Muscle layer of colon (tissue), 2 donors: ENCODE results near the gene GASK1A.

ENCODE experiments used
- H3K27ac ChIP-seq: one replicate; pipeline ENCODE4 v1.7.0; 2013; ENCODE audit warnings: low read depth, mild to moderate bottlenecking, low read length, moderate library complexity
- H3K27me3 ChIP-seq, 2 donors: one replicate each; pipeline ENCODE4 v1.7.0; 2013; ENCODE audit warnings: low read length in 2 of 2, mild to moderate bottlenecking in 2 of 2; ENCODE audit not compliant: insufficient read depth in 2 of 2, control insufficient read depth in 1 of 2
- H3K36me3 ChIP-seq: one replicate; pipeline ENCODE4 v1.7.0; 2013; ENCODE audit warnings: mild to moderate bottlenecking, low read length; ENCODE audit not compliant: insufficient read depth
- H3K4me1 ChIP-seq: one replicate; pipeline ENCODE4 v1.7.0; 2013; ENCODE audit warnings: mild to moderate bottlenecking, low read length; ENCODE audit not compliant: insufficient read depth
- H3K4me3 ChIP-seq, 2 donors: one replicate each; pipeline ENCODE4 v1.7.0; 2013; ENCODE audit warnings: low read length in 2 of 2, low read depth in 1 of 2, mild to moderate bottlenecking in 1 of 2, moderate library complexity in 1 of 2
- H3K9ac ChIP-seq: one replicate; pipeline ENCODE4 v1.7.0; 2013; ENCODE audit warnings: low read length
- H3K9me3 ChIP-seq: one replicate; pipeline ENCODE4 v1.7.0; 2013; ENCODE audit warnings: mild to moderate bottlenecking, low read length
- donor health status: abdominal sarcoma.
- donor health status: Adenocarcinoma of cecum.

The GASK1A gene

GRCh38 chr3:43073116-43073835, 94.2 kb downstream of the GASK1A start:
- H3K4me1 ChIP-seq: no peaks in the 10 kb centered on the region
- no peaks in the 10 kb centered on the region for H3K27me3 ChIP-seq
- no peak overlapping the region for H3K4me3 ChIP-seq
- H3K36me3 ChIP-seq: no peaks in the 10 kb centered on the region
- no peak overlapping the region for H3K27ac ChIP-seq
- H3K9ac ChIP-seq: no peak overlapping the region
- H3K9me3 ChIP-seq: no peaks in the 10 kb centered on the region

DNA sequence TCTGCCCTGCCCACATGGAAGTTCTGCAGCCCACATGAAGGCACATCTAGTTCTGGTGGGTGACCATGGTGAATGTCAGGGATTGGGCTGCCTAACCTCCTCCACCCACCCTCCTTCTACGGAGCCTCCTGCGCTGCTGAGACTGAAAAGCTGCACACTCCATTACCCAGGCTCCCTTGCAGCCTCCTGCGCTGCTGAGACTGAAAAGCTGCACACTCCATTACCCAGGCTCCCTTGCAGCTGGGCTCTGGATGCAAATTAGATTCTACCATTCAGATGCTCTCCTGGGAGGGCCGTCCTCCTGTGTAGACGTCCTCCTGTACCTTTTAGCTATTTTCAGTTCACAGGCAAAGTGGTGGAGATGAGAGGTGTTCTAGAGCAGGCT, 94.7 kb downstream of the GASK1A start:
- no peaks in the 10 kb centered on the region for H3K9me3 ChIP-seq
- H3K27ac ChIP-seq: no peak overlapping the region
- H3K9ac ChIP-seq: no peak overlapping the region
- no peaks in the 10 kb centered on the region for H3K27me3 ChIP-seq
- H3K4me3 ChIP-seq: no peak overlapping the region
- no peaks in the 10 kb centered on the region for H3K4me1 ChIP-seq
- no peaks in the 10 kb centered on the region for H3K36me3 ChIP-seq

- Histone ChIP-seq H3K9me3 (no peaks in the 10 kb centered on the region), H3K9ac (no peak overlapping the region), H3K27ac (no peak overlapping the region), H3K36me3 (peaks cover 1% of the 10 kb centered on the region), H3K4me3 (no peak overlapping the region), H3K27me3 (no peaks in the 10 kb centered on the region), H3K4me1 (no peaks in the 10 kb centered on the region)
These were observed 95.4 kb downstream of the GASK1A start for GRCh38 chr3:43074482-43074881.

DNA sequence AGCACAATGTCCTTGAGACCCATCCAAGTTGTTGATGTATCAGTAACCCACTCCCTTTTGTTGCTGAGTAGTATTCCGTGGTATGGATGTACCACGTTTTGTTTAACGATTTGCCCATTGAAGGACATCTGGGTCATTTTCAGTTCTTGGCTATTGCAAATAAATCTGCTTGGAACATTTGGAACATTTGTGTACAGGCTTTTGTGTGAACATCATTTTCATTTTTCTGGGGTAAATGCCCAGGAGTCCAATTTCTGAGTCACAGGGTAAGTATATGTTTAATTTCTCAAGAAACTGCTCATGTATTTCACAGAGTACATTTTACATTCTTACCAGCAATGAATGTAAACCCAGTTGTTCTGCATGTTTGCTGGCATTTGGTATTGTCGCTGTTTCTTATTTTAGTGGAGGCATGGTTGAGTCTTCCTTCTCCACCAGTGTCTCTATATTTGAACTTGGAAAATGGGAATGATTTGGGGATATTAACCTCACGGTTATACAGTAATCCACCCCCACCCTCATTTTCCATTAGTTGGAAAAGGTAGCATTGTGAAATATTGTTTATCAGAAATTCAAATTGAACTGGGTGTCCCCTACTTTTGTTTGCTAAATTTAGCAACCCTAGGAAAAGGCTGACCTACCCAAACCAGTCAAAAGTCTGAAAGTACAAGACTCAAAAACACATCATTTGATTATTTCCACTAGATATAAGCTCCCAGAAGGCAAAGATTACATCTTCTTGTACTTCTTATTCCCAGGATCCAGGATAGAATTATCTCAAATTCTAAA, 96.0 kb downstream of the GASK1A start:
- Histone ChIP-seq H3K36me3 (peaks cover 7% of the 10 kb centered on the region), H3K4me1 (no peaks in the 10 kb centered on the region), H3K27ac (no peak overlapping the region), H3K9ac (no peak overlapping the region), H3K4me3 (no peak overlapping the region), H3K9me3 (no peaks in the 10 kb centered on the region), H3K27me3 (no peaks in the 10 kb centered on the region)

DNA sequence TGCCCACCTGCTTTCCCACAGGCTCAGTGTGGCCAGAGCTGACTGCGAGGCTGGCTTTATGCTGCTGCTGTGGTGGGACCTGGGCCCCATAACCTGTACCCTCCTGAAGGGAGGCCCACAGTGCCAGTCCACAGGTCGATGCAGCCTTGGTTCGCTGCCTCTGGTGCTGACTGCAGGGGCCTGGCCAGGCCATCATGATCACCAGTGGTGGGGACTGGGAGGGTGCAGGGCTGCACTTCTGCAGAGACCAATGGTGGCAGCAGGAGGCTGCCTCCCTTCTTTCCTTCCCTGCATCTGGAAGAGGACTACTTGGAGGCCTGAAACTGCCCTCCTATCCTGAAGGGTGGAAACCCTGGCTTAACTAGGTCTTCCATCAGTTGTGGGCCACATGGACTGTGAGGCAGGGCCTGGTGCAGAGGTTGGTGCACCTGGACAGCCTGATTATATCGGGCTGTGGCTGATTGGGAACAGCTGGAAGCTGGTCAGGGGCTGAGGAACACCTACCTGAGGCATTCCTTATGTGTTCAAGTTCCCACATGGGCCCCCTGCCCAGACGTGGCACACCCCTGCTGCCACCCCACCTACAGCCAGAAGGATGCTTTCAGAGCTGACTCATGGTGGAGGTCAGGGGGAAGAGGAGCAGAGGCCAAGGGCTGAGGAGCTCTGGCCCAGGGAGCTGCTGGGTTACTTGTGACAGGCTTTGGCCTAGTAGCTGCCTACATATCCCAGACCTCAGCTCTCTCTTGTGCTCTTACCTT, 97.0 kb downstream of the GASK1A start:
- Histone ChIP-seq H3K4me3 (no peak overlapping the region), H3K27ac (no peak overlapping the region), H3K9ac (no peak overlapping the region), H3K4me1 (no peaks in the 10 kb centered on the region), H3K9me3 (no peaks in the 10 kb centered on the region), H3K27me3 (no peaks in the 10 kb centered on the region), H3K36me3 (peaks cover 15% of the 10 kb centered on the region)

GRCh38 chr3:43076857-43077256, 97.7 kb downstream of the GASK1A start:
- Histone ChIP-seq H3K4me1 (no peaks in the 10 kb centered on the region), H3K9ac (no peak overlapping the region), H3K4me3 (no peak overlapping the region), H3K27ac (no peak overlapping the region), H3K36me3 (peaks cover 15% of the 10 kb centered on the region), H3K9me3 (no peaks in the 10 kb centered on the region), H3K27me3 (no peaks in the 10 kb centered on the region)

DNA sequence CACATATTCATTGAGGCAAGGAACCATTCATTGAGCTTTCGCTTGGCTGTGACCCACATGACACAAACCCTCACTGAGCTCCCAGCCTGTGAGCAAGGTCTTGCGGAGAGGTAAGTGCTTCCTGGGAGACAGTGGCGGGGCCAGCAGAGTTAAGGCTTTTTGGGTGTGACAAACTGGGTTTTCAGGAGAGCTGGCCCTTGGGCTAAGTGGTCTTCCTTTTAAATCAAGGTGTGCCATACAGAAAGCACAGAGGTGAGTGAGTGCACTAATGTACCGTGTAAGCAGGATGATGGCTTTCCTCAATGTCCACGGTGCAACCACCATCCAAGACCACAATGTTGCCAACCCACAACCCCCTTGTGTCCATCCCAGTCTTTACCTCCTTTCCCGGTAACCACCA, 98.2 kb downstream of the GASK1A start:
- H3K9ac ChIP-seq: no peak overlapping the region
- no peaks in the 10 kb centered on the region for H3K27me3 ChIP-seq
- H3K9me3 ChIP-seq: no peaks in the 10 kb centered on the region
- no peaks in the 10 kb centered on the region for H3K4me1 ChIP-seq
- H3K36me3 ChIP-seq: peaks cover 15% of the 10 kb centered on the region
- no peak overlapping the region for H3K27ac ChIP-seq
- no peak overlapping the region for H3K4me3 ChIP-seq

- no peak overlapping the region for H3K4me3 ChIP-seq
- no peak overlapping the region for H3K9ac ChIP-seq
- H3K36me3 ChIP-seq: peaks cover 15% of the 10 kb centered on the region
- no peak overlapping the region for H3K27ac ChIP-seq
- H3K4me1 ChIP-seq: no peaks in the 10 kb centered on the region
- no peaks in the 10 kb centered on the region for H3K9me3 ChIP-seq
- no peaks in the 10 kb centered on the region for H3K27me3 ChIP-seq
These were observed 98.6 kb downstream of the GASK1A start for GRCh38 chr3:43077707-43078106.

DNA sequence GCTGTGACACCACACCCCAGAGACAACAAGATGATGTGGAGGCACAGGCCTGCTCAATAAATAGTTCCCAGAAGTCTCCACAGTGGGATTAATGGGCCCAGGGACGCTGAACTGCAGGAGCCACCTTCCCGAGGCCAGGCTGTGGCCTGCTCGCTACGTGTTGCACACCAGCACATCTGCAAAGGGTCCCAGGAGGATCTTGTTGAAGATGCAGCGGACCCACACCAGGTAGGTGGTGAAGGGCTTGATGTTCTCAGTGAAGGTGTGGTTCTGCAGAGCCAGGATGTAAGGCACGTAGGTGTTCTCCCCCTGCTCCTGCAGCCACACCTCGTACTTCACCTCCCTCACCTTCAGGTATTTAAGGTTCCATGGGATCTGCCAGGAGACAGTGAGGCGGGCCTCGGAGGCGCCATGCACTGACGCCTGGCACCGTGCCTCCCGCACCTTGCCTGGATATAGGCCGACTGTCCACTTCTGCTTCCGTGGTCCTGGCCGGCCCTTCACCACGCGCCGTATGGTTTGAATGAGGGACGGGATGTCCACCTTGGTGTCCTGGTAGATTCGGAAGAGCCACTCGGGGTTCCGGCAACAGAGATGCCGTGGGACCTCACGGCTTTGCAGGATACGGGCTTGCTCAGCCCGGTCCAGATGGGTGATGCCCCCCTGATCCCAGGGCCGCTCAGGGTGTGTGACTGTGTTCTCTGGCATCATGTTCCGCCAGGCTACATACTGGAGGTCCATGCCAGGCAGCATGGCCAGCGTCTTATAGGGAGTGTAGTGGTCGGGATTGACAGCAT, 100.6 kb downstream of the GASK1A start:
- H3K4me1 ChIP-seq: no peaks in the 10 kb centered on the region
- no peak overlapping the region for H3K27ac ChIP-seq
- no peak overlapping the region for H3K9ac ChIP-seq
- H3K36me3 ChIP-seq: peaks cover 15% of the 10 kb centered on the region
- H3K27me3 ChIP-seq: no peaks in the 10 kb centered on the region
- H3K4me3 ChIP-seq: no peak overlapping the region
- H3K9me3 ChIP-seq: no peaks in the 10 kb centered on the region

GRCh38 chr3:43080726-43081568, 101.8 kb downstream of the GASK1A start:
- Histone ChIP-seq H3K9ac (no peak overlapping the region), H3K27ac (no peak overlapping the region), H3K4me1 (no peaks in the 10 kb centered on the region), H3K27me3 (no peaks in the 10 kb centered on the region), H3K9me3 (no peaks in the 10 kb centered on the region), H3K4me3 (no peak overlapping the region), H3K36me3 (peaks cover 15% of the 10 kb centered on the region)
